GM19467 (cell line): ENCODE measurements around the gene FPGS.

Experiments used
- ATAC-seq: cut with Tn5 transposase; IDR thresholded peaks from one replicate; pipeline ENCODE4 v1.9.1; 2021; ENCODE audit warnings: mild to moderate bottlenecking, moderate library complexity; ENCODE audit not compliant: unreplicated experiment

The FPGS gene

DNA sequence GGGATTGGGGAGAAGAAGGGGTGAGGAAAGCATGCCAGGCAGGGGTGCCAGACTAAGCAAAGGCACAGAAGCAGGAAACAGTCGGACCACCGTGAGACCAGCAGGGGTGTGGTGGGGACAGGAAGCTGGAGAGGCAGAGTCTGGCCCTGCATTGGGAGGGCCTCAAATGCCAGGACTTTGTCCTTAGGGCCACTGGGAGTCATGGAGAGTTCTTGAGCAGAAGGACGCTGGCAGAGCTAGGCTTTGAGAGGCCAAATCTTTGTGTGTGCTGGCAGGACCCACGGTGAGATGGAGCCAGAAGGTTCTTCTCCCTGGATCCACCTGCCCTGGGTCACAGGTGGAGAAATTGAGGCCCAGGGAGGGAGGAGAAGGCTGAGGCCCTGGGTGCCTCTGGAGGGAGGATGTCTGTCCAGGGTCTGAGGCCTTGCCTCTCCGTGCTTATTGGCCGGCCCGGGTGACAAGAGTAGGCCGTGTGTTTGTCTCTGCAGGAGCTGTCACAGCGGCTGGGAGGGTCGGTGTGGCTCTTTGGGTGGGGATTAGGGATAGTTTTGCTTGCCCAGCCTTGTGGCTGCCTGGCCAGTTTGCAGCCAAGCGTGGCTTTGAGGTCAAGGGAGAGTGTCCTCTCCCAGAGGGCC lies 53.5 kb downstream of the FPGS start:
- no peak for ATAC-seq

DNA sequence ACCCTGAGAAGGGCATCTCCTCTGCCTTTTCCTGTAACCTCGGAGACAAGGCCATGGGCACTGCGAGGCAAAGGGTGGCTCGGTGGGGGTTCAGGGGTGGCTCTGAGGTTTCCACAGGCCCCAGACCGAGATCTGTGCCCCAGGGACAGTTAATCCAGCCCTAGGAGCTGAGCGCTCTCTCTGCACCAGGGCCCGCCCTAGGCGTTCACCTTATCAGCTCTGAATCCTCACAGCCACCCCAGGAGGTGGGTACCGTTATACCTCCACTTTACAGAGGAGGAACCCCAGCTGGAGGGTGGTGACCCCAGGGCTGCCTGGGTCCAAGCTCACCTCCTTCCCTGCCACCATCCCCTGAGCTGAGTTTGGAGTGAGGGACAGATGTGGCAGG lies 54.0 kb downstream of the FPGS start:
- no peak for ATAC-seq

DNA sequence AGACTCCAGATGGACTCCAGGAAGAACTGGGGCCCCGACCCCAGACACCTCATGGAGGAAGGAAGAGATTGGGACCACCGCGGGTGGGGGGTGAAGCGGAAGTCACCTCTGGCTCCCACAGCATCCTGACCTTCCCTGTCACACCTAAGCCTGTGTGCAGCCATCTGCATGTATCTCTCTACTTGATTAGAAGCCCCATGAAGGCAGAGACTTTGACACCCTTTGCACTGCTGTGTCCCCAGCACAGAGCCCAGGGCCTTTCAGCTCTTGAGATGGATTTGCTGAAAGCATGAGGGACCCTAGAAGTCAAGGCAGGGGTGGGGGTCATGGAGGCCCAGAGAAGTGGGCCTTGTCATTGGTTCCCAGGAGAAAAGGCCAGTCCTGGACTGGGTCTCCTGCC lies 54.6 kb downstream of the FPGS start:
- no peak for ATAC-seq

DNA sequence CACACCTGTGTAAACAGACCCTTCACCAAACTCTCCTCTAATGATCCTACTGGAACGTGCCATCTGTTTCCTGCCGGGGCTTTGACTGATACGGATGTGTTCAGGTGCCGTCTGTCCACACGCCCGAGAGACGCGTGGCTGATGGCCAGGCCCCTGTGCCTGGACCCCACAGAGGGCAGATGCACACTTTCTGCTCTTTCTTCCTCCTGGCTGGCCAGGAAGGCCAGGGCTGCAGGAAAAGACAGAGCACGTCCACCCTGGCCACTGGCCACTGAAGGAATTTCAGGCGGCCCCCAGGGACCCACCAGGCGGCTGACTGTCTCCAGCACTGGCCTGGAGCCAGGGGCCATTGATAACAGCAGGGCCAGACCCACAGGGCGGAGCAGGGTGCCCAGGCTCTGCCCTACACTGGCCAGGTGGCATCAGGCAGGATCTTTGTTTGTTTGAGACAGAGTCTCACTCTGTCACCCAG lies 55.4 kb downstream of the FPGS start:
- ATAC-seq = no peak

DNA sequence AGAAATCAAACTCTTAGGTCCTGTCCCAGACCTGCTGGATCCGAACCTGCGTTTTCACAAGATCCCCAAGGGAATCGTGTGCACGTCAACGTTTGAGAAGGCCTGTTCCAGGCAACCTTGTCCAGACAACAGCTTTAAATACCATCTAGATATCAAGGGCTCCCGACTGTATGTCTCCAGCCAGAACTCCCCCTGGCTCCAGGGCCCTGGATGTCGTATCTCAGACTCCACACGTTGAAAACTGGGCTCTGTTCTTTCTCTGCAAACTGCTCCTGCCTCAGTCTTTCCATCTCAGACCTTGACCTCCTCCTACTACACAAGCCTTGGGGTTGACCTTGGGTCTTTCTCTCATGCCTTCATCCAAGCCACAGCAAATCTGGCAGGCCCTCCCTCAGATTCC lies 57.6 kb downstream of the FPGS start:
- ATAC-seq = no peak

DNA sequence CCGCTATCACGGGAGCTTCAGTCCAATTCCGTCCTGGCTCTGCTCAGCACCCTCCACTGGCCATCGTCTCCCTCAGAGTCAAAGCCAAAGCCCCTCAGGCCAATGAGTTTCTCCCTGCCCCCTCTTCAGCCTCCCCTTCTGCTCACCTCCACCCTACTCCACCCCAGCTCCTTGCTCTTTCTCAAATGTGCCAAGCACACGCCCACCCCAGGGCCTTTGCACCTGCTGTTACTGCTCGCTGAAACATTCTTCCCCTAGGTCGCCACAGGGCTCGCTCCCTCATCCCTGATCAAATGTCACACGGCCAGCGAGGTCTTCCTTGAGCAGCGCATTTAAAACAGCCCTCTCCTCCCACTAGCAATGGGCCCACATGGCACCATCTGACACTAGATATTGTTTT lies 58.1 kb downstream of the FPGS start:
- ATAC-seq = no peak

DNA sequence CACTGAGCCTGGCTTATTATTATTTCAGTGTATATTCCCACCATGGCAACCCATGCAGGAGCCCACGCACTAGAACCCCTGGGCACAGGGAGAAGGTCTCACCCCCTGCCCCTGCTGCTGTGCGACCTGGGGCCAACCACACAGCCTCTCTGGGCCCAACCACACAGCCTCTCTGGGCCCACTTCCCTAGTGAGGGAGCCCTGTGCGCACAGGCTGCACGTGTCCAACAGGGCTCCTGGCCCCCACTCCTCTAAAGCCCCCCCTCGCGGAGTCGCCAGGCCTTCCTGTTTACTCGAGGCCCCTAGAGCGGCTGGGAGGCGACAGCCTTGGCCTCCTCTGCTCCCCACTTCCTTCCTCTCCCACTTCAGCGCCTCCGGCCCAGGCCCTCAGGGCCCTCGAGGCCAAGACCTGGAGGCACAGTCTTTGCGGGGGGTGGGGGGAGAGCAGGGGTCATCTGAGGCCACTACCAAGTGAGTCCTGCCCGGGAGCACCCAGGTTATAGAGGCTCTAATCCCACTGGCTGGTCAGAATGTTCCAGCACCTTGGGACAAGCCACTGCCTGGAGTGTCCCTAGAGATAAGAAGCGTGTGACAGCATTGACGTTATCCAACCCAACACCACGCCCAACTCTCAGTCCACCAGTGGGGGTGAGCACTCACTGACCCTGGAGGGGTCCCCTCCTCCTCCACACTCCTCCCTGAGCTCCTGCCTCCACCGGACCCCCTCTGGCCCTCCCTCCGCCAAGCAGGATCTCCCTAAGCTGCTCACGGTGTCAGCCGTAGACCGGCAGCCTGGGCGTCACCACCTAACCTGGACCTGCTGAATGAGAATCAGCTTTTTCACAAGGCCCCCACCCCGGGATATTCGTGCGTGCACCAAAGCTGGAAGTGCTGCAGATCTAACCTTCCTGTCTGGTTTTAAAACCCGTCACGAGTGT lies 59.7 kb downstream of the FPGS start:
- ATAC-seq = no peak

DNA sequence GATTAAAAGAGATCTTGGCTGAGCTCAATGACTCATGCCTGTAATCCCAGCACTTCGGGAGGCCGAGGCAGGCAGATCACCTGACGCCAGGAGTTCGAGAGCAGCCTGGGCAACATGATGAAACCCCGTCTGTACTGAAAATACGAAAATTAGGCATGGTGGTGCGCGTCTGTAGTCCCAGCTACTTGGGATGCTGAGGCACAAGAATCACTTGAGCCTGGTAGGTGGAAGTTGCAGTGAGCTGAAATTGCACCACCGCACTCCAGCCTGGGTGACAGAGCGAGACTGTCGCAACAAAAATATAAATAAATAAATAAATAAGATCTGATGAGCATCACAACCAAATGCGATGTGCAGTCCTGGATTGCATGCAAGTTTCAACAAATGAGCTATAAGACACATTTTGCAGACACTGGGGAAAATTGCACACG lies 60.5 kb downstream of the FPGS start:
- ATAC-seq = no peak
